ENCODE results near the gene DENND4A.

The DENND4A gene

GRCh38 chr15:65792138-65792987 lies at the start of gene DENND4A:
Gene DENND4A (minus strand): TSS chr15:65792293. CDS start chr15:65756450, 35,843 bp downstream.
- peak; percentile 98 for DNase-seq (ENCODE audit: low spot score)

DNA sequence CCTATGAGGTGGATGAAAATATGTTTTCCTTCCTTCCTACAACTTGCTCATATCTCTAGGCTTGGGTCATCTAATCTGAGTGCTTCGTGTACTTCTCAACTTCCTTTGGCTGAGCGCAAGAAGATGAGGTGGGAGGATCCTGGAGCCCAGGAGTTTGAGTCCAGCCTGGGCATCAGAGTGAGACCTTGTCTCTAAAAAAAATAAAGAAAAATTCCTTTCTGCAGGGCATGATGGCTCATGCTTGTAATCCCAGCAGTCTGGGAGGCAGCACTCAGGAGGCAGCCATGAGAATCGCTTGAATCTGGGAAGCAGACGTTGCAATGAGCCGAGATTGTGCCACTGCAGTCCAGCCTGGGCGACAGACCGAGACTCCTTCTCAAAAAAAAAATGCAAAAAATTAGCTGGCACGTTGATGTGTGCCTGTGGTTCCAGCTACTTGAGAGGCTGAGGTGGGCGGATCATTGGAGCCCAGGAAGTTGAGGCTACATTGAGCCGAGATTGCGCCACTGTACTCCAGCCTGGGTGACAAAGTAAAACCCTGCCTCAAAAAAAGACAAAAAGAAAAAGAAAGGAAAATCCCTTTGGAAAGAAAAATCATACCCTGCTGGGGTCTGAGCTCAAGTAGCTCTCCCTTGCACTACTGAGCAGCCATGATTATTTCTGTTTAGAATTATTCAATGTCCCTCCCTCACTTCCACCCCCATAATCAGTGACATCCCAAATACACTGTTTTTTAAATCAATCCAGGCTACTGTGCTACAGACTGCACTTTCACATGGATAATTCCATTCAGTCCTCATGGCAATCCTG lies 49.2 kb upstream of the DENND4A start:
- DNase-seq (ENCODE audit: low spot score): no peak

- no peak for DNase-seq (ENCODE audit: low spot score)
Observed at GRCh38 chr15:65839985-65840384, 47.9 kb upstream of the DENND4A start.

GRCh38 chr15:65839354-65839901 lies 47.3 kb upstream of the DENND4A start:
- DNase-seq (ENCODE audit: low spot score): no peak

DNA sequence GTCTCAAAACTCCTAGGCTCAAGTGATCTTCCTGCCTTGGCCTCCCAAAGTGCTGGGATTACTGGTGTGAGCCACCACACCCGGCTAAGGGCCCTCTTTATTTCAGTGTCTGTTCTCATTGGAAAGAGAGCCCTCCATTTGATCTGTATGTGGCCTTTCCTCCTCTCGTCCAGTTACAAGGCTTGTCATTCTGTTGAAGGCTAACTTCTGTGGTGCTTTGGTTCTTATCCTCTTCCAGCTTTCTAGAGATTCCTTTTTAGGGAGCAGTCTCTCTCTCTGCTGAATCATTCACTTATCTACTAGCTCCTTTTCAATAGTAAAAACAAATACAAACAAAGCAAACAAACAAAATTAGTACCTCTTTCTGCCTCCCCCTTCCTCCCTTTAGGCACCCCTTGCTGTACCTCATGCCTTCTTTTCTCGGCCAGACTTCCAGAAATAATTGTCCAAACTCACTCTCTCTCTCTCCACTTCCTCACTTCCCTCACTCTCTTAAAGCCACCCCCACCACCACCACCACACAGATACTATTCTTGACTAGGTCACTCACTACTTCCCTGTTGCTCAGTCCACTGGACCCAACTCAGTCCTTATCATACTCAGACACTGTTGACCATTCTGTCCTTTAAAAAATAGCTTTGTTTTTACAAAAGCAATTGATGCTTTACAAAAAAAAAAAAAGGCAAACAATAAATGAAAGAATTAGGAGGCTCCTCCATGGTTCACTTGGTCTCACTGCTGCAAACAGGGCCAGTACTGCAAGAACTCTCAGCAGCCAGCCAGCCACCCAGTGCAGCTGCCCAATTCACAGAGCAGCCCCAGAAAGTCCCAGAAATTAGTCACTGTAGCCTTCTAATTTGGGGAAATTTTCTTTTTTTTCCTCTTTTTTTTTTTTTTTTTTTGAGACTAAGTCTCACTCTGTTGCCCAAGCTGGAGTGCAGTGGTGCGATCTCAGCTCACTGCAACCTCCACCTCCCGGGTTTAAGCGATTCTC lies 45.5 kb upstream of the DENND4A start:
- DNase-seq (ENCODE audit: low spot score): no peak

DNA sequence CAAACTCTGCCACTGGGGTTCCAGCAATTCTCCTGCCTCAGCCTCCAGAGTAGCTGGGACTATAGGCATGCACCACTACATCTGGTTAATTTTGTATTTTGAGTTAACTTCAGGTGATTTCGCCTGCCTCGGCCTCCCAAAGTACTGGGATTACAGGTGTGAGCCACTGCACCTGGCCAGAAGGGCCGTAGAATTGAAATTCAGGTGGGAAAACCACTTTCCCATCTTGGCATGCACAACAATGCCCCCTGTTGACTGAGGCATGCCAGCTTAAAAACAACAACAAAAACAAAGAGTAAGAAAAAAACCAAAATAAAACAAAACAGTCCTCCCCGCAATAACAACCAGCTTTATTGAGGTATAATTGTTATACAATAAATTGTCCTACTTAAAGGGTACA lies 44.6 kb upstream of the DENND4A start:
- no peak for DNase-seq (ENCODE audit: low spot score)

- DNase-seq (ENCODE audit: low spot score): no peak
Observed at GRCh38 chr15:65835447-65835846, 43.4 kb upstream of the DENND4A start.

DNA sequence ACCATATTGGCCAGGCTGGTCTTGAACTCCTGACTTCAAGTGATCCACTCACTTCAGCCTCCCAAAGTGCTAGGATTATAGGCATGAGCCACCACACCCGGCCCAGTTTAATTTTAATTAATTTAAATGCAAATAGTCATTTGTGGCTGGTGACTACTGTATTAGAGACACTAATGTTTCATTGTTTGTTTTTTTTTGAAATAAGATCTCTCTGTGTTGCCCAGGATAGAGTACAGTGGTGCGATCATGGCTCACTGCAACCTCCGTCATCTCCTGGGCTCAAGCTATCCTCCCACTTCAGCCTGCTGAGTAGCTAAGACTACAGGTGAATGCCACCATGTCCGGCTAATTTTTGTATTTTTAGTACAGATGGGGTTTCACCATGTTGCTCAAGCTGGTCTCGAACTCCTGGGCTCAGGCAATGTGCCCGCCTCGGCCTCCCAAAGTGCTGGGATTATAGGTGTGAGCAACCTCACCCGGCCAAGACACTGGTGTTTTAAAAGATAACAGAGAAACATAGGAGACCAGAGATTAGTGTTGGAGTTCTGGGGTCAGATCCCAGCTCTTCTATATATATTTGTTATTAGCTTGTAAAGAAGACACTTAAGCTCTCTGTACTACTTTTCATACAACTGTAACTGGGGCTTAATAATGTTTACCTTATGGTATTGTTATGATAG lies 42.6 kb upstream of the DENND4A start:
- no peak for DNase-seq (ENCODE audit: low spot score)

DNA sequence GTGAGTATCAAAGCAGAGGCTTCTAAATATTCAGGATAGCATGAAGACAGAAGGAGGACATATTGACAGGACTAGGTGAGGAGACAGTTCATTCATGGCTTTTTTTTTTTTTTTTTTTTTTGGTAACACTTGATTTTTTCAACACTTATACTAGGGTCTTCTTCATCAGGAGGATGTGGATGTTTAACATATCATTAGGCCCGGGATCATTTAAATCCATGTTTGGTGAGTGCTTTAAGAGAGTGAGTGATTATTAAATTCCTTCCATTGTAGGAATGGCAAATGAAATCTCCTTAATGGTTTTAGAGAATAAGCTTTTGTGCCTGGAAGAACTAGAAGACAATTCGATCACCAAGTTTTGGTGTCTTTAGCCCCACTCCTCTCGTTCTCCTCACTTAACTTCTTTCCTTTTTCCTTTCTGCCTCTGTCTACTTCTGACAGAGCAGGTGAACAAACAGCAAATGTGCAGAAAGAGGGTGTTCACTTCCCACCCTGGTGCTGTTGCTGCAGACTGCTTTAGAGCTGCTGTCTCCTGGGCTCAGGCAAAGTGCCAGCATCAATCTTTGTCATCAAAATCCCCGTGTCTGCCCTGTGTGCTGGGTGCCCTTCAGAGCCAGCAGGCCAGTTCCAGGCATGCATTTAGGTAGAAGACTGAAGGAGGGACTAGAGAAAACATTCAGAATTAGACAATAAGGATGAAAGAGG lies 41.6 kb upstream of the DENND4A start:
- DNase-seq (ENCODE audit: low spot score): no peak

- DNase-seq (ENCODE audit: low spot score): peak; percentile 74
Observed at GRCh38 chr15:65832549-65833364, 40.7 kb upstream of the DENND4A start.

DNA sequence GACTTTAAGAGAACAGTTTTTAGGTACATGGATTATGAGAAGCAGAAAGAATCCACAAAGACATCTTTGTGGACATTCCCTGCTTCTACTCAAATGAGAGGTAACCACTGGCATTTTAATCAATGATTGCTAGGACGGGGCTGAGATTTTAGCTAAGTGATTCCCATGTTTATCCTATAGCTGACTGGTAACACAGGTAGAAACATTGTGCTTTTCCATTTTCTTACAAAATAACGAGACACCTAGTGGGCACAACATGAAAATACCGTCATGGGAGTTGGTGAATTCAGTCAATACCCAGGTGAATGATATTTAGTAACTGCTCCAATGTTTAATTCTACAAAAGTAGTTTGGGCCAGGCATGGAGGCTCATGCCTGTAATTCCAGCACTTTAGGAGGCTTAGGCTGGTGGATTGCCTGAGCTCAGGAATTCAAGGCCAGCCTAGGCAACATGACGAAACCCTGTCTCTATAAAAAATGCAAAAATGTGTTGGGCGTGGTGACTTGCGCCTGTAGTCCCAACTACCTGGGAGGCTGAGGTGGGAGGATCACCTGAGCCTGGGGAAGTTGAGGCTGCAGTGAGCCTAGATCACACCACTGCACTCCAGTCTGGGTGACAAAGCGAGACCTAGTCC lies 37.2 kb upstream of the DENND4A start:
- DNase-seq (ENCODE audit: low spot score): no peak

DNA sequence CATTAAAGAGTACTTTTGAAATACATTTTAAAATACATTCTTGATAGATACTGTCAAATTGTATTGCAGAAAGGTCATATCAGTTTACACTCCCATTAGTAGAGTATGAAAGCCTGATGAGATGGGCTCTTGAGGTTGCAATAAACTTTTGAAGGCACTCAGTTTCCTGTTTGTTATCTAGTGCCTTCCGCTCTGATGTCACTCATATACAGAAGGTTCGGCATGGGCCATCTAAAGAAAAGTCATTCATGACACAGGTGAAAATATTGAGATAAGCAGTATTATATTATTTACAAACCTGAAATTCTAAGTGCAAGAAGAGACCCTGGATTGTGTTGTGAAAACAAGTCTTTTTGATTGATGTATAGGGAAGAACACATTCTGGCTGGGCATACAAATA lies 36.5 kb upstream of the DENND4A start:
- no peak for DNase-seq (ENCODE audit: low spot score)

GRCh38 chr15:65827065-65827464 lies 35.0 kb upstream of the DENND4A start:
- DNase-seq (ENCODE audit: low spot score): no peak

DNA sequence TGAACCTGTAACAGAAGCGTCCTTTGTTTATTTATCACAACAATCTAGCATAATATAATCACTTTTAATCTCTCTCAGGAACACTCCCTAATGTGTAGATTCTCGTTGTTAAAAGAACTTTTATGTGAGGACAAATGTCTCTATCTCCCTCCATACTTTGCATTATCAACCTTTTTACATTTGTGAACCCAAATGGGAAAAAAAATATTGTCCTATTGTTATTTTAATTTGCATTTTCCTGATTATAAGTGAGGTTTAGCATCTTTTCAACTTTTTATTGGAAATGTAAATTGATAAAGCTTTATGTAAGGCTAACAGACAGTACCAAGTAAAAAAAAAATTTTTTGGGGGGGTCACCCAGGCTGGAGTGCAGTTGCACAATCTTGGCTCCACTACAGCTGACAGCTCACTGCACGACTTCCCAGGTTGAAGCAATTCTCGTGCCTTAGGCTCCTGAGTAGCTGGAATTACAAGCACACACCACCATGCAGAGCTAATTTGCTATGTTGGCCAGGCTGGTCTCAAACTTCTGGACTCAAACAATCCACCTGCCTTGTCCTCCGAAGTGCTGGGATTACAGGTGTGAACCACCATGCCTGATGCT lies 33.0 kb upstream of the DENND4A start:
- DNase-seq (ENCODE audit: low spot score): no peak

- peak; percentile 60 for DNase-seq (ENCODE audit: low spot score)
Observed at GRCh38 chr15:65824031-65824743, 32.1 kb upstream of the DENND4A start.

DNA sequence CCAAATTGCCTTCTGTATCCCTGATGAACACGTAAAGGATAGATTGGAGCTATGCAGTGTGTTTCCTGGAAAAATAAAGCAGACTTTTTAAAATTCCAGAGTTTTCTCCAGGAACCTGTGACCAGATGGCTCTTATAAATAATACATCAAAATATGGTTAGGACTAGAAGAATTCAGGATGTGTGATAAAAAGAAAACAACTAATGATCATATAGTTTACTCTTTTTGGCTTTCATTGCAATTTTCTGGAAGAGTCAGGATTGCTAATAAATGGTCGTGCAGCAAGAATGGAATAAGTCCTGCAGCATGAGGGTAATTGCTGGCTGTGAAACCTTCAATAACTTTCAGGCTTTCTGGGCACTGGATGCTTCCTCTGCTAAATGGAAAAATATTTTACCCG lies 30.2 kb upstream of the DENND4A start:
- no peak for DNase-seq (ENCODE audit: low spot score)

DNA sequence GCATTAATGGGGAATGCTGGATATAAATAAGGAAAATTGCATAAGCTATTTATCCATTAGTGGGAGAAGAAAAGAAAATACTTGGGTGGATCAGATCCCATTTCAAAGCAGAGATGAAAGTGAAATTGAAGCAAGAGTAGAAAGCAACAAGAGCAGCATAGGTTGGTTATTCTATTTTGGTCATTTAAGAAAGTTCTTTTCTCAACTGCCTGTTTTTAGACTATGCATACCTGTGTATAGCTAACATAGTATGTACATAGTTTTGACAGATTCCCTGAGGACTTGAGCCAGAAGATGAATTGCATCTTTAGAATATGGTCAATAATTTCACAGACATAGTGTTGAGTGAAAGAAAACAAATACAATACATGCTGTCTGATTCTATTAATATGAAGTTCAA lies 29.0 kb upstream of the DENND4A start:
- no peak for DNase-seq (ENCODE audit: low spot score)

- no peak for DNase-seq (ENCODE audit: low spot score)
Observed at GRCh38 chr15:65819563-65819960, 27.5 kb upstream of the DENND4A start.
